GM19035 (cell line): ENCODE measurements around the gene SEMA4B.
A peak's percentile ranks its signal among the peaks of the same experiment; 100 is the strongest.
"Not testable (repeated sequence)": the region's sequence is repeated elsewhere in the genome, so short reads cannot be mapped to it uniquely, and the experiment has no call there.

Experiments used
- ATAC-seq: cut with Tn5 transposase; IDR thresholded peaks from one replicate; pipeline ENCODE4 v1.9.1; 2021; ENCODE audit not compliant: unreplicated experiment

The SEMA4B gene

DNA sequence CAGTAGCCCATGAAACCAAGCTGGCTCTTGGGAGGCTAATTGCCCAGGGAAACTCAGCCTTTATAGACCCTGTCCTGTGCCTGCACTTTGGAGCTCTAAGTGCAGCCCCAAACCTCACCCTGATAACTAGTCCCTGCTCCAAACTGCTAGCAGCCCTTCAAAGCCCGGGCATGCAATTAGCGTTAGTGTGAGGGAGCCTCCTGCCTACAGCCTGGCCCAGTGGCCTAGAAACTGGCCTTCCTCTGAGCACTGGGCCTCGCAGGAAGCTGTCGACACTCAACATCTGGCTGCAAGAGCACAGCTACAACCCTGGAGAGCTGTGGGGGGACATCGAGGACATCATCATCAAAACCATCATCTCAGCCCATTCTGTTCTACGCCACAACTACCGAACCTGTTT lies 56.6 kb downstream of the SEMA4B start:
- ATAC-seq = no peak

DNA sequence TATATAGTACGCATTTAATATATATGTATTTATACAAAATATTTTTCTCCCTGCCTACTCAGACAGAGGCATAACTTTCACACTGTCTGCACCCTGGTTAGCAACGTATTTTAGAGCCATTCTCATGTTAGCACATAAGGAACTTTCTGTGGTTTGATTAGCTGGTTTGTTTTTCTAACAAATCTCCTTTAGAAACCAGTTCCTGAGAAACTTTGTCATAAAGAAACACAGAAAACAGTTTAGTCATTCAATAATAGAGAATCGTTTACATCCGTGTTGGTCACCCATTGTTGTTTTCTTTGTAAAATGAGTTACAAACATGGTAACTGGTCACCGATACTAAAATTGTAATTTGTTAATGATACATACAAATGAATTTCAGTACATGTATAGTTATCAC lies 58.4 kb downstream of the SEMA4B start:
- peak; percentile 69 for ATAC-seq

- ATAC-seq = not testable (repeated sequence)
Measured at GRCh38 chr15:90260731-90261130, 59.6 kb downstream of the SEMA4B start.

- no peak for ATAC-seq
Measured at GRCh38 chr15:90261811-90262210, 60.7 kb downstream of the SEMA4B start.

GRCh38 chr15:90262426-90262825 lies 61.3 kb downstream of the SEMA4B start:
- no peak for ATAC-seq

DNA sequence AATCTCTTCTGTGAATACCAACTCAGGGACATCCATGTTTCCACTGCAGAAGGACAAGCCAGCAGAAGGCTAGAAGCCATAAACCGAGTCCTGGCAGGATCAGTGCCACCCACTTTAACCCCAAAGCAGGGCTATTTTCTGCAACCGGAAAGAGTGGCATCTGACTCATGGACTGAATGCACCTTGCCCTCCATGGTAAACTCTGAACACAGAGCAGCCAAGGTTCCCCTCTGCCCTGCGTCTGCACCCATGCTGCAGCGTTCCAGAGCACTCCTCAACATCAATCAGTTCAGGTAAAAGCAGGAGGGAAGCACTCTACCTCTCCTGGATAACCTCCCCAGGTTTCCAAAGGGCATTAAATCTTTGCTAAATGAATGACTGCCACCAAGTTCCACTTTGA lies 63.5 kb downstream of the SEMA4B start:
- ATAC-seq = no peak

- peak; percentile 94 for ATAC-seq
Measured at GRCh38 chr15:90265271-90266060, 64.3 kb downstream of the SEMA4B start, which contains the start of gene NGRN. Gene NGRN (plus strand): TSS chr15:90265672. CDS start chr15:90265713, 41 bp downstream.

GRCh38 chr15:90266061-90266431 lies 64.9 kb downstream of the SEMA4B start:
- ATAC-seq = peak; percentile 7

DNA sequence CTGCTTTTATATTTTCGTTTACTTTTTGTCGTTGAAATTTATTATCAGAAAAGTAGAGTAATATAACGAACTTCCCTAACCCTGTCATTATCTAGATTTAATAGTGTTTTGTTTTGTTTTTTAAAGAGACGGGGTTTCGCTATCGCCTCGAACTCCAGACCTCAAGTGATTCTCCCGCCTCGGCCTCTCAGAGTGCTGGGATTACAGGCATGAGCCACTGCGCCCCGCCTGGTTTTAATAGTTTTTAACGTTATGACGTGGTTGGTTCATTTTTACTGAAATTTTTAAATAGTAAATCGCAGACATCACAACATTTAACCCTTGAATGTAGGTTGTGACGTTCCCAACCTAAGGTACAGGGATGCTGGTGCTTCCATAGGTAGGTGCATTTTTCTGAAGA lies 65.4 kb downstream of the SEMA4B start:
- ATAC-seq = no peak

- ATAC-seq = no peak
Measured at GRCh38 chr15:90268415-90268814, 67.3 kb downstream of the SEMA4B start.

- ATAC-seq = no peak
Measured at GRCh38 chr15:90270502-90271150, 69.5 kb downstream of the SEMA4B start.

GRCh38 chr15:90271459-90272166 lies 70.5 kb downstream of the SEMA4B start:
- no peak for ATAC-seq

- not testable (repeated sequence) for ATAC-seq
Measured at GRCh38 chr15:90278467-90278866, 77.3 kb downstream of the SEMA4B start.
